ENCODE results near the gene NFATC2. TPM values are rescaled to one million over a fixed set of nuclear protein-coding genes. Genes with fewer than 3 reads are reported as not detected.

NFATC2 gene
- total and polyA plus RNA-seq, 2 experiments from 2014 or later = 0.52 to 0.59 TPM

GRCh38 chr20:51494241-51495110, 48.0 kb downstream of the NFATC2 start (continued):
- TF ChIP-seq, protein P1, sequence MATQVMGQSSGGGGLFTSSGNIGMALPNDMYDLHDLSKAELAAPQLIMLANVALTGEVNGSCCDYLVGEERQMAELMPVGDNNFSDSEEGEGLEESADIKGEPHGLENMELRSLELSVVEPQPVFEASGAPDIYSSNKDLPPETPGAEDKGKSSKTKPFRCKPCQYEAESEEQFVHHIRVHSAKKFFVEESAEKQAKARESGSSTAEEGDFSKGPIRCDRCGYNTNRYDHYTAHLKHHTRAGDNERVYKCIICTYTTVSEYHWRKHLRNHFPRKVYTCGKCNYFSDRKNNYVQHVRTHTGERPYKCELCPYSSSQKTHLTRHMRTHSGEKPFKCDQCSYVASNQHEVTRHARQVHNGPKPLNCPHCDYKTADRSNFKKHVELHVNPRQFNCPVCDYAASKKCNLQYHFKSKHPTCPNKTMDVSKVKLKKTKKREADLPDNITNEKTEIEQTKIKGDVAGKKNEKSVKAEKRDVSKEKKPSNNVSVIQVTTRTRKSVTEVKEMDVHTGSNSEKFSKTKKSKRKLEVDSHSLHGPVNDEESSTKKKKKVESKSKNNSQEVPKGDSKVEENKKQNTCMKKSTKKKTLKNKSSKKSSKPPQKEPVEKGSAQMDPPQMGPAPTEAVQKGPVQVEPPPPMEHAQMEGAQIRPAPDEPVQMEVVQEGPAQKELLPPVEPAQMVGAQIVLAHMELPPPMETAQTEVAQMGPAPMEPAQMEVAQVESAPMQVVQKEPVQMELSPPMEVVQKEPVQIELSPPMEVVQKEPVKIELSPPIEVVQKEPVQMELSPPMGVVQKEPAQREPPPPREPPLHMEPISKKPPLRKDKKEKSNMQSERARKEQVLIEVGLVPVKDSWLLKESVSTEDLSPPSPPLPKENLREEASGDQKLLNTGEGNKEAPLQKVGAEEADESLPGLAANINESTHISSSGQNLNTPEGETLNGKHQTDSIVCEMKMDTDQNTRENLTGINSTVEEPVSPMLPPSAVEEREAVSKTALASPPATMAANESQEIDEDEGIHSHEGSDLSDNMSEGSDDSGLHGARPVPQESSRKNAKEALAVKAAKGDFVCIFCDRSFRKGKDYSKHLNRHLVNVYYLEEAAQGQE (IDR thresholded peaks at IDR 0.05; ENCODE audit: unreplicated experiment) = no peak
- TF ChIP-seq, protein P2, sequence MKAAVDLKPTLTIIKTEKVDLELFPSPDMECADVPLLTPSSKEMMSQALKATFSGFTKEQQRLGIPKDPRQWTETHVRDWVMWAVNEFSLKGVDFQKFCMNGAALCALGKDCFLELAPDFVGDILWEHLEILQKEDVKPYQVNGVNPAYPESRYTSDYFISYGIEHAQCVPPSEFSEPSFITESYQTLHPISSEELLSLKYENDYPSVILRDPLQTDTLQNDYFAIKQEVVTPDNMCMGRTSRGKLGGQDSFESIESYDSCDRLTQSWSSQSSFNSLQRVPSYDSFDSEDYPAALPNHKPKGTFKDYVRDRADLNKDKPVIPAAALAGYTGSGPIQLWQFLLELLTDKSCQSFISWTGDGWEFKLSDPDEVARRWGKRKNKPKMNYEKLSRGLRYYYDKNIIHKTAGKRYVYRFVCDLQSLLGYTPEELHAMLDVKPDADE (IDR thresholded peaks at IDR 0.05) = no peak
- TF ChIP-seq STAT1 (IDR thresholded peaks at IDR 0.05; ENCODE audit: unreplicated experiment) (no peak), NANOG (IDR thresholded peaks at IDR 0.05; ENCODE audit: borderline replicate concordance) (no peak)

- H2AFZ ChIP-seq = no peak overlapping the region
- peaks cover 7% of the 10 kb centered on the region; the same call in 1 of the 2 replicates for H3K4me1 ChIP-seq (ENCODE audit: insufficient read depth)
- no peak overlapping the region for H3K27ac Mint-ChIP-seq
- no peaks in the 10 kb centered on the region for H3K36me3 ChIP-seq (ENCODE audit: insufficient read depth)
- H3K9me3 Mint-ChIP-seq = no peaks in the 10 kb centered on the region
- DNase-seq (ENCODE audit: low spot score) (no peak), ATAC-seq (no peak)
- H3F3A ChIP-seq (replicated peaks; ENCODE audit: low read depth) = no peaks in the 10 kb centered on the region
- no peaks in the 10 kb centered on the region for H4K20me1 ChIP-seq (replicated peaks; ENCODE audit: insufficient read depth)
- H3K79me2 ChIP-seq (replicated peaks; ENCODE audit: insufficient read depth) = no peaks in the 10 kb centered on the region
- H3K4me2 ChIP-seq = no peak overlapping the region
- no peaks in the 10 kb centered on the region for H3K36me3 Mint-ChIP-seq (ENCODE audit: low read depth)
- peaks cover 6% of the 10 kb centered on the region for H3K27me3 Mint-ChIP-seq (ENCODE audit: insufficient read depth, low read depth, poor library complexity)
- no peak overlapping the region for H3K4me3 ChIP-seq
- no peaks in the 10 kb centered on the region for H3K27me3 ChIP-seq (ENCODE audit: insufficient read depth)
- H3K4me3 Mint-ChIP-seq = no peak overlapping the region
- no peak overlapping the region for H3K27ac ChIP-seq (ENCODE audit: low read depth)
- H3K9me2 ChIP-seq (ENCODE audit: insufficient read depth) = no peaks in the 10 kb centered on the region; the same call in 1 of the 2 replicates
- peaks cover 22% of the 10 kb centered on the region for H3K4me1 Mint-ChIP-seq
- no peak for TF ChIP-seq JUNB (IDR thresholded peaks at IDR 0.05; ENCODE audit: unreplicated experiment)
- TF ChIP-seq, protein P3, sequence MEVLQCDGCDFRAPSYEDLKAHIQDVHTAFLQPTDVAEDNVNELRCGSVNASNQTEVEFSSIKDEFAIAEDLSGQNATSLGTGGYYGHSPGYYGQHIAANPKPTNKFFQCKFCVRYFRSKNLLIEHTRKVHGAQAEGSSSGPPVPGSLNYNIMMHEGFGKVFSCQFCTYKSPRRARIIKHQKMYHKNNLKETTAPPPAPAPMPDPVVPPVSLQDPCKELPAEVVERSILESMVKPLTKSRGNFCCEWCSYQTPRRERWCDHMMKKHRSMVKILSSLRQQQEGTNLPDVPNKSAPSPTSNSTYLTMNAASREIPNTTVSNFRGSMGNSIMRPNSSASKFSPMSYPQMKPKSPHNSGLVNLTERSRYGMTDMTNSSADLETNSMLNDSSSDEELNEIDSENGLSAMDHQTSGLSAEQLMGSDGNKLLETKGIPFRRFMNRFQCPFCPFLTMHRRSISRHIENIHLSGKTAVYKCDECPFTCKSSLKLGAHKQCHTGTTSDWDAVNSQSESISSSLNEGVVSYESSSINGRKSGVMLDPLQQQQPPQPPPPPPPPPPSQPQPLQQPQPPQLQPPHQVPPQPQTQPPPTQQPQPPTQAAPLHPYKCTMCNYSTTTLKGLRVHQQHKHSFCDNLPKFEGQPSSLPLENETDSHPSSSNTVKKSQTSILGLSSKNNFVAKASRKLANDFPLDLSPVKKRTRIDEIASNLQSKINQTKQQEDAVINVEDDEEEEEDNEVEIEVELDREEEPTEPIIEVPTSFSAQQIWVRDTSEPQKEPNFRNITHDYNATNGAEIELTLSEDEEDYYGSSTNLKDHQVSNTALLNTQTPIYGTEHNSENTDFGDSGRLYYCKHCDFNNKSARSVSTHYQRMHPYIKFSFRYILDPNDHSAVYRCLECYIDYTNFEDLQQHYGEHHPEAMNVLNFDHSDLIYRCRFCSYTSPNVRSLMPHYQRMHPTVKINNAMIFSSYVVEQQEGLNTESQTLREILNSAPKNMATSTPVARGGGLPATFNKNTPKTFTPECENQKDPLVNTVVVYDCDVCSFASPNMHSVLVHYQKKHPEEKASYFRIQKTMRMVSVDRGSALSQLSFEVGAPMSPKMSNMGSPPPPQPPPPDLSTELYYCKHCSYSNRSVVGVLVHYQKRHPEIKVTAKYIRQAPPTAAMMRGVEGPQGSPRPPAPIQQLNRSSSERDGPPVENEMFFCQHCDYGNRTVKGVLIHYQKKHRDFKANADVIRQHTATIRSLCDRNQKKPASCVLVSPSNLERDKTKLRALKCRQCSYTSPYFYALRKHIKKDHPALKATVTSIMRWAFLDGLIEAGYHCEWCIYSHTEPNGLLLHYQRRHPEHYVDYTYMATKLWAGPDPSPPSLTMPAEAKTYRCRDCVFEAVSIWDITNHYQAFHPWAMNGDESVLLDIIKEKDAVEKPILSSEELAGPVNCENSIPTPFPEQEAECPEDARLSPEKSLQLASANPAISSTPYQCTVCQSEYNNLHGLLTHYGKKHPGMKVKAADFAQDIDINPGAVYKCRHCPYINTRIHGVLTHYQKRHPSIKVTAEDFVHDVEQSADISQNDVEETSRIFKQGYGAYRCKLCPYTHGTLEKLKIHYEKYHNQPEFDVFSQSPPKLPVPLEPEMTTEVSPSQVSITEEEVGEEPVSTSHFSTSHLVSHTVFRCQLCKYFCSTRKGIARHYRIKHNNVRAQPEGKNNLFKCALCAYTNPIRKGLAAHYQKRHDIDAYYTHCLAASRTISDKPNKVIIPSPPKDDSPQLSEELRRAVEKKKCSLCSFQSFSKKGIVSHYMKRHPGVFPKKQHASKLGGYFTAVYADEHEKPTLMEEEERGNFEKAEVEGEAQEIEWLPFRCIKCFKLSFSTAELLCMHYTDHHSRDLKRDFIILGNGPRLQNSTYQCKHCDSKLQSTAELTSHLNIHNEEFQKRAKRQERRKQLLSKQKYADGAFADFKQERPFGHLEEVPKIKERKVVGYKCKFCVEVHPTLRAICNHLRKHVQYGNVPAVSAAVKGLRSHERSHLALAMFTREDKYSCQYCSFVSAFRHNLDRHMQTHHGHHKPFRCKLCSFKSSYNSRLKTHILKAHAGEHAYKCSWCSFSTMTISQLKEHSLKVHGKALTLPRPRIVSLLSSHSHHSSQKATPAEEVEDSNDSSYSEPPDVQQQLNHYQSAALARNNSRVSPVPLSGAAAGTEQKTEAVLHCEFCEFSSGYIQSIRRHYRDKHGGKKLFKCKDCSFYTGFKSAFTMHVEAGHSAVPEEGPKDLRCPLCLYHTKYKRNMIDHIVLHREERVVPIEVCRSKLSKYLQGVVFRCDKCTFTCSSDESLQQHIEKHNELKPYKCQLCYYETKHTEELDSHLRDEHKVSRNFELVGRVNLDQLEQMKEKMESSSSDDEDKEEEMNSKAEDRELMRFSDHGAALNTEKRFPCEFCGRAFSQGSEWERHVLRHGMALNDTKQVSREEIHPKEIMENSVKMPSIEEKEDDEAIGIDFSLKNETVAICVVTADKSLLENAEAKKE (CRISPR knock-in tag; IDR thresholded peaks at IDR 0.05) = no peak
- no peak for TF ChIP-seq CREB1 (CRISPR knock-in tag; IDR thresholded peaks at IDR 0.05; ENCODE audit: low read depth)
- TF ChIP-seq POLR2AphosphoS5 (IDR thresholded peaks at IDR 0.05; ENCODE audit: low read depth) = no peak
- no peak for TF ChIP-seq CTCF (conservative IDR thresholded peaks at IDR 0.05; ENCODE audit: low read depth in 2 of 2)
- TF ChIP-seq ZNF331 (CRISPR knock-in tag; IDR thresholded peaks at IDR 0.05; ENCODE audit: low read depth) = no peak
- TF ChIP-seq, protein P2 (IDR thresholded peaks at IDR 0.05) = no peak
These were observed 49.1 kb downstream of the NFATC2 start for GRCh38 chr20:51493346-51493791.
